Superior temporal gyrus (tissue), 1 donor: ENCODE results near the gene COL27A1.

Experiments
- DNase-seq: peaks from one replicate; pipeline ENCODE4 v3.0.0-alpha.2; 2016; ENCODE audit errors: extremely low spot score

Gene COL27A1

DNA sequence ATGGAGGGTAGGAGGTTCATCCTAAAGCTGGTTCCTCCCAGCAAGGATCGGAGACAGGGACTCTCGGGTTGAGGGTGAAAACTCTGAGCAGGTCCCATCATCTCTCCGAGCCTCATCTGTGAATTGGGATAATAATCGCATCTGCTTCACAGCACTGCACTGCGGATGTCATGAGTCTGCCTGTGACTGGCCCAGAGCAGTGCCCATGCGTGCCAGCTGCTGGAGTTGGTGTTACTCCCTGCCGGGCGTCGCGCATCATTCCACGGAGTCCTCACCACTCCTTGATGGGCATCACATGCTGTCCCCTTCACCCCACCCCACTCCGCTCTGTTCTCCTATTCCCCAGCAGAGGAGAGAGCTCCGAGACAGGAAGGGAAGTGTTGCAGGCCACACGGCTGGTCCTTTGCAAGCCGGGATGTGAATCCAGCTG, 132.4 kb downstream of the COL27A1 start:
- no peak for DNase-seq

DNA sequence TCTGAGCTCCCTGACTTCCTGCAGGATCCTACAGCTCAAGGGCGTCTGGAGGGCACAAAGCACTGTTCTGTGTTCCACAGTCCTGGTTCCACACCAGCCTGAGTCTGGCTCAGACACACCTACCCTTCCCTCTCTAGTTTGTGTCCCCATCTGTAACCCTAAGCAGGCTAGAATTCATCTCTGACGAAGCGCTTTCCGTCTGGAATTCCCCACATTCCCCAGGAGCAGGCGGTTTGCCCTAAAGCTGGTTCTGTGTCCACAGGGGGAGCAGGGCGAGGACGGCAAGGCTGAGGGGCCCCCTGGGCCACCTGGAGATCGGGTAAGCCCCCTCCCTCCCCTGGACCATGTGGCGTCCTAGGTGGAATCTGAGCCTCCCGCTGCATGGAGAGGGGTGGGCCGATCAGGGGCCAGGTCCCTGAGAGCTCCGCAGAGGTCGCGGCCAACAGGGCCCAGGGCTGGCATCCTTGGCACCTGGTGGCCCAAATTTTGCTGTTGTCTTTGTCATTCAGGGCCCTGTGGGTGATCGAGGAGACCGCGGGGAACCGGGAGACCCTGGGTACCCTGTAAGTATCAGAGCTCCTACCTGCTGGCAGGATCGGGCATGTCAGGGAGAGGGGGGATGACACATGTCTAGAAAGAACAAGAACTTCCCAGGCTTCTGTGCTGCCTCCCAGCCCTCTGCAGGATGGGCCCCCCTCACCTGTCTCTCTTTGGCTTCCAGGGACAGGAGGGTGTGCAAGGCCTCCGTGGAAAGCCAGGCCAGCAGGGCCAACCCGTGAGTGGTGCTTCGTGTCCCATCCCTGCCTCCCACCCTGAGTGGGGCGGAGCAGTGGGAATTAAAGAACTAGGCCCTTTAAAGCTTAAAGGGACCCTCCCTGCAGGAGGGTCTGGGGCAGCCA, 133.1 kb downstream of the COL27A1 start:
- DNase-seq = no peak

DNA sequence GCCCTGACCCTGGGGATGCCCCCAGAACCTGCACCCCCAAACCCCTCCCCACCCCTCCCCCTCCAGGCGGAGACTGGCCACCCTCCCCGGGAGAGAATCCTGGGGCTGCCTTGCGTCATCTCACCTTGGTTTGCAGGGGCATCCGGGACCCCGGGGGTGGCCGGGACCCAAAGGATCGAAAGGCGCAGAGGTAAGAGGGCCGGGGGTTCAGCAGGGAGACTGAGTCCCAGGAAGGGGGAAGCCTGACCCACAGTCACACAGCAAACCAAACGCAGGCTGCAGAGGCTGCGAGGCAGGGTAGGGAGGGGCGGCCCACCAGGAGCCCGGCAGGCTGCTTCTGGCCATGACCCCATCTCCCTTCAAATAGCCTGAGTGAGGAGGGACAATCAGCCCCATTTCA, 133.8 kb downstream of the COL27A1 start:
- DNase-seq = no peak

DNA sequence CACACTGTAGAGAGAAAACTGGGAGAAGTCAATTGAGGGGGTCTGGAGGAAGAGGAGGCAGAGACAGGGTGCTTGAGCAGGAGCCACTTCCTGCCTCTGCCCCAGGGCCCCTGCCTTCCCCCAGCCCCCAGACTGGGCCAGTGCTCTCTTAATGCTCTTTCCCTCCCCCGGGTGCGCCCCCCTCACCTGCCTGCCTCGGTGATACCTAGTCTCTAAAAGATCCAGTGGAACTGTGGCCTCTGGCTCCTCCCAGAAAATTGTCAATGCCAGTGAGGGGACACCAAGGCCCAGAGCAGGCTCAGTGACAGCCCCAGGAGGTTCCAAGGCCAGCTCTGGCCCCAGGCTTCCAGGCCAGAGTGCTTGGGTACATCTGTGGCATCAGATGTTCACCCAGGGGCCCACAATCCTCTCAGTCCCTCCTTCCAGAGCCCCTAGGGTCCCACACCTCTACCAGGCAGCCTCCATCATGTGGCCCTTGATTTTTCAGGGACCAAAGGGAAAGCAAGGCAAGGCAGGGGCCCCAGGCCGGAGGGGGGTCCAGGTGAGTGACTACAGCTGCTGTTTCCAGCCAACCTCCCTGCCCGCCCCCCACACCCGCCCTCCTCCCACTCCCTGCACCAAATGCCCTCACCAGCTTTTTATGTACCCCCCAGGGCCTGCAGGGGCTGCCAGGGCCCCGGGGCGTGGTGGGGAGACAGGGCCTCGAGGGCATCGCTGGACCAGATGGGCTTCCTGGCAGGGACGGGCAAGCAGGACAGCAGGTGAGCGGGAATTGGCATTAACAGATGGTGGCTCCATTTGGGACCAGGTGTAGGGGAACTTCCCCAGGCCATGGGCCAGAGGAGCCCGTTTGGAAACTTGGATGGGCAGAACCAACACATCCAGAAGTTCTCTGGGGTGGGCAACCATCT, 134.5 kb downstream of the COL27A1 start:
- no peak for DNase-seq

DNA sequence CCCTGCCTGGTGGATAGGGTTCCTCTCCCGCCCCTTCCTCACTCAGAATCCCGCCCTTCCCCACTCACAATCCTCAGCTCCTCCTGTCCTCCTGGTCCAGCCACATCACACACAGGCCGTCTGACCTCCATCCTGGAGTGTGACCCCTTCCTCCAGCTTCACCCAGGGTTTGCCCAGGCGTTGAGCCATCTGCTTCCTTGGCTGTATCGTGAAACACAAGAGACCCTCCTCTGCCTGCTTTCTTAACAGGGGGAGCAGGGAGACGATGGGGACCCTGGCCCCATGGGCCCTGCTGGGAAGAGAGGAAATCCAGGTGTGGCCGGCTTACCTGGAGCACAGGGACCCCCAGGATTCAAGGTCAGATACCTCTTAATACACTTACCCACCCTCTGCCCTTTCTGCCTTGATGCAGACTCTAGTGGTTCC, 135.2 kb downstream of the COL27A1 start:
- DNase-seq = no peak

DNA sequence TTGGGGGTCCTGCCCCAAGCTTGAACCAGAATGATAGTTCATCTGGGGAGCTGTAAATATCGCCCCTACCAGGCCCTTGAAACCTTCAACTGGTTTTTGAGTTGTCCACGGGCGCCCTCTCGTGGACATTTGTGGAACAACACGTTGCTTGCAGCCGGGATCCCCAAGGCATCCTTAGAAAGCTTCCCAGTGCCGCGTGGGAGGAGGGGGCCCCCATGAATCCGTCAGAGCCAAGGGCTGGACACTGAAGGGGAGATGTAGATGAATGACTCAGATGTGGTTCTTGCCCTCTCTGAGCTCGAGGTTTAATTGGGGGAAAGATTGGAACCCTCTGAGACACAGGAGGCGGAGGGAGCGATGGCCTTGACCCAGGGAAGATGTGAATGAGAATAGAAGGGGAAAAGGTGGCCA, 135.7 kb downstream of the COL27A1 start:
- DNase-seq = peak; percentile 91

DNA sequence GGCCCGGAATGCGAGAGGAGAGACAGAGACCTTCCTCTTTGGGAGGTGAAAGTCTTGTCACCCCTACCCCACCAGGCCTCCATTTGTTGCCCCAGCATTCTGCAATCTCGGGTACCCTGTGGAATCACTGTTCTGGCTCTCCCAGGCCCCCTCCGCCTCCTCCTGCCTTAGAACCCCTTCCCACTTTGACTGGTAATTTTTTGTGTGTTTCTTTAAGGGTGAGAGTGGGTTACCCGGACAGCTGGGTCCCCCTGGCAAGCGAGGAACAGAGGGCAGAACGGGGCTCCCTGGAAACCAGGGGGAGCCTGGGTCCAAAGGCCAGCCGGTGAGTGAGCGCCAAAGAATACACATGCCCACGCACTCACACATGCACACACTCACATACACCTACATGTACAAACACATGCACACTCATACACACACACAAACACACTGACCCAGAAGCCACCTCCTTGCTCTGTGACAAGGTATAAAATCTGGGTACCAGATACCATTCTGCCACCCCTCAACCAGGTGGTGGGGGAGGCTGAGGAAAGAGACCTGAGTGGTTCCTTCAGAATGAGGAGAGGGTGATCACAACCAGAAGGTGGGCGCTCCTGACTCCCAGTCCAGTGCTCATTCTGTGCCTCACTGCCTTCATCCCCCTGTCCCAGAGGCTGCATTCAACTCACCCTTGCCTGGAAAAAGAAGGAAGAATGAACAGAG, 136.7 kb downstream of the COL27A1 start:
- no peak for DNase-seq

DNA sequence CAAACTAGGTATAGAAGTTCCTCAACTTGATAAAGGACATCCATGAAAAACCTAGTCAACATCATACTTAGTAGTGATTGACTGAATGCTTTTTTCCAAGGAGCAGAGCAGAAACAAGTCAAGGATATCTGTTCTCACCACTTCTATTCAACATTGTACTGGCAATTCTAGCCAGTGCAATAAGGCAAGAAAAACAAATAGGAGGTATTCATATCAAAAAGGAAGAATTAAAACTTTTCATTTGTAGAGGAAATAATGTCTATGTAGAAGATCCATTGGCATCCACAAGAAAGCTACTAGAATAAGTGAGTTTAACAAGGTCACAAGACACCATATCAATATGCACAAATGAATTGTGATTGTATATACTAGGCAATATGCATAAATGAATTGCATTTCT, 139.3 kb downstream of the COL27A1 start:
- no peak for DNase-seq

DNA sequence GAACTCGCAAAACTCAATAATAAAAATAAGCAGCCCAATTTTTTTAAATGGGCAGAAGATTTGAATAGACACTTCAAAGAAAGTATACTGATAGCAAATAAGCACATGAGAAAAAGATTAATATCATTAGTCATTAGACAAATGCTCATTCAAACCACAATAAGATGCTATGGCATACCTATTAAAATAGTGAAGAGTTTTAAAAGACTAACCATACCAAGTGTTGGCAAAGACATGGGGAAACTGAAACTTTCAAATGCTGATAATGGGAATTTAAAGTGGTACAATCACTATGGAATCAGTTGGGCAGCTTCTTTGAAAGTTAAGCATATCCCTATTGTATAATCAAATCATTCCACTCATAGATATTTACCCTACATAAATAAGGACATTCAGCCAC, 141.0 kb downstream of the COL27A1 start:
- DNase-seq = no peak

DNA sequence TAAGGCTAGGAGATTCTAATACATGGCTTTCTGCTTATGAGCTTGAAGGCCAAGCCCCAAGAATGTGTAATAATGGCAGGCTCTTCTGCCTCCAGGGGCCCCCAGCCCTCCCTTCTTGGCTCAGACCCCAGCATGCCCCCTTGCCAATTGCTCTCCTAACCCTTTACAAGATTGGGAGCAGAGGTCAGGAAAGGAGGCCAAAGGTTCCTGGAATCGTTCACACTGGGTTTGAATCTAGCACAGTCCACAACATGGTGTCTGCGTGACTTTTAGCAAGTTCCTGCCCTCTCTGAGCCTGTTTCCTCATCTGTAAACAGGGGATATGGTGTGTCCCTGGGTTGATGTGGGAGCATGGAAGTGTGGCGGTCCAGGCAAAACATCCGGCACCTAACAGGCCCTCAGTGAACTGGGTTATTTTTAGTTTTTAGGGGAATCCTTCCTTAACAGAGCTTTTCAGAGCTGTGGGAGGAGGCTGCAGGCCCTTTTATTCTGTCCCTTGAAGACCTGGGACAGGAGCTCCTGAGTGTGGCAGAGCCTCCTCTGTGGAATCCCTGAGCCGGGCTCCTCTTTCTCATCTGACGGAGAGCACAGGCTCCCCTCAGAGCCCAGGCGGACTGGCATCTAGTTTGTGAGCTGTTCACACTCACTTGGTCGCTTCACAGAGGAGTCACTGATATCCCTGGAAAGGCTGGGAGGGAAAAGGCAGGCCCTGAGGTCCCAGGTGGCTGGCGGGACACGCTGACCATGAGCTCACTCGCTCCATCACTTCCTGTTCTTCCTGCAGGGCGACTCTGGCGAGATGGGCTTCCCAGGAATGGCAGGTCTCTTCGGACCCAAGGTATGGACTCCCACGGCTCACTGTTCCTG, 144.2 kb downstream of the COL27A1 start:
- no peak for DNase-seq

DNA sequence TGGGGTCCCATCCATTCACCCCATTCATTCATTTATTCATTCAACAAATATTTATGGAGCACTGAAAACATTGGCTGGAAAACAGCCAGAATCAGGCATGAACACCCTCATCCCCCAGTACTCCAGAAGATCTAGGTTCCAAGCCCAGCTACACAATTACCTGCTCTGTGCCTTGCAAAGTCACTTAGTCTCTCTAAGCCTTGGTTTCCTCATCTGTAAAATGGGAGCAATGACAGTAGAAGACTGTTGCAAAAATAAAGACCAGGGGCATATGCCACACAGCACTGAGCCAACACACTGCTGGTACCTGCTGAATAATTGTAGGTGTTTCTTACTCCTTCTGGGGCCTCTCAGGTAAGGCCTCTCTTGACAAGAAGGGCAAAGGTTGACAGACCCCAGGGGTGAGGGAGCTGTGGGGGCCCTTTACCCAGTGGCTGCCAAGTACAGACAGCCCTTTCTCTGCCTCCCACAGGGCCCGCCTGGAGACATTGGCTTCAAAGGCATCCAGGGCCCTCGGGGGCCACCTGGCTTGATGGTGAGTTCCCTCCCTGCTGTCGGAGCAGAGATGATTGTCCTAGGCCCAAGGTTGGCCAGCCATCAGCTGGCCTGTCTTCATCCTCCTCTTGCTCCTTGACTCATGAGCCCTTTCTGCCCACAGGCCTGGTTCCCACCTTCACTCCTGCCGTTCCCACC, 145.0 kb downstream of the COL27A1 start:
- DNase-seq = no peak

DNA sequence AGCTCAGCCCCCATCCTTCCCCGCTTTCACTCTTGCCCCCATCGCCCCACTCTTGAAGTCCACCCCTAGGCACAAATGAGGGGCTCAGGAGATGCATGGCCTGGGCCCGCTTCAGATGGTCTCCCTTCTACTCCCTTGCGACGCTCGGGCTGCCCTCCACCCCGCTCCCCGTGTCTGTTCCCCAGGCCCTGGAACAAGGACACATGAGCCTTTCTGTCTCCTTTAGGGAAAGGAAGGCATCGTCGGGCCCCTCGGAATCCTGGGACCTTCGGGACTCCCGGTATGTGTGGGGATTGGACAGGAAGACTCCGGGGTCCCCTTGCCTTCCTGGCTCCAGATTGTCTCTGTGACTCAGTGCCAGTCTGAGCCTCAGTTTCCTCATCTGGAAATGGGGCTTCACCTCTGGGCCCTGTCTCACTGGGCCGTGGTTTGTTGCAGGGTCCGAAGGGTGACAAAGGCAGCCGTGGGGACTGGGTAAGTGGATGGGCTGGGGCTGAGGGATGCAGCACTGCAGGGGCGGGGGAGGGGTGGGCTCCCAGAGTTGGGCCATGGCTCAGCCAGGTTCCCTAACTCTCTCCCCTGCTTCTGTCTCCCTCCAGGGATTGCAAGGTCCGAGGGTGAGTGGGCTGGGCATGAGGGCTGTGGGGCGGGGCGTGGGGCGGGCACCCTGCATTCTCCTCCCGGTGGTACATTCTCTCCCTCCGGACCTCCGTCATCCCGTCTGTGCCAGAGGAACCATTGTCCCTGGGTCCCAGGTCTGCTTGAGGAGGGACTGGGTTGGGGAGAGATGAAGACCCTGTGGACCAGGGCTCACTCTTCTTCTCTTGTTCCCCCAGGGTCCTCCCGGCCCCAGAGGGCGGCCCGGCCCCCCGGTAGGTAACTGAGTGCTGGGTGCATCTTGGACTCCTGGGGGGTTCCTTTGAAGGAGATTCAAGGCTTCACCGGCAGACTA, 145.8 kb downstream of the COL27A1 start:
- no peak for DNase-seq

DNA sequence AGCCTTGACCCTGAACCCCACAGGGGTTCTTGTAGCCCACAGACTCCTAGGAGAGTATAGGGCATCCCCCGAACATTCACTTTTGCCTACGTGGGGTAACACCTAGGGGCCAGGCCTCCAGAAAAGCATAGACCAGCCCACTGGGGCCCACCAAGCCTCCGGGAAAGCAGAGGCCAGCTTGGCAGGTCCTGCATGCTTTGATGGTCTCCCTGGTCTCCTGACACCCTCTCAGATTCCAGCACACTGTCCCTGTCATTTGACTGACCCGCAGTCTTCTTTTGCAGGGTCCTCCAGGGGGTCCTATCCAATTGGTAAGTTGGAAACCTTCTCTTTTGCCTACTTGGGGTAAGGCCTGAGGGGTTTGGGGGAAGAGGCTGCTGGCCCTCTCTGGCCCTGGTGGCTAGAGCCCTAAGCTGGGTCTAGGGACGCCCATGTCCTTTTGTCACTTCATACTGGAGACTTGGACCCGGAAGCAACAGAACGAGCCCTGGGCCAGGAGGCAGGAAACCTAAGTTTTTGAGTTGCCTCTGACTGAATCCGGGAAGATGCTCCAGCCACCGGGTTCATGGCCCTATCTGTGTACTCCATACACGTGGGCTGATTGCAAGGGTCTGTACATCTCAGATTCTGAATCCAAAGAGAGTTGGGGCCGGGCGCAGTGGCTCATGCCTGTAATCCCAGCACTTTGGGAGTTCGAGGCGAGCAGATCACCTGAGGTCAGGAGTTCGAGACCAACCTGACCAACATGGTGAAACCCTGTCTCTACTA, 146.6 kb downstream of the COL27A1 start:
- DNase-seq = no peak

DNA sequence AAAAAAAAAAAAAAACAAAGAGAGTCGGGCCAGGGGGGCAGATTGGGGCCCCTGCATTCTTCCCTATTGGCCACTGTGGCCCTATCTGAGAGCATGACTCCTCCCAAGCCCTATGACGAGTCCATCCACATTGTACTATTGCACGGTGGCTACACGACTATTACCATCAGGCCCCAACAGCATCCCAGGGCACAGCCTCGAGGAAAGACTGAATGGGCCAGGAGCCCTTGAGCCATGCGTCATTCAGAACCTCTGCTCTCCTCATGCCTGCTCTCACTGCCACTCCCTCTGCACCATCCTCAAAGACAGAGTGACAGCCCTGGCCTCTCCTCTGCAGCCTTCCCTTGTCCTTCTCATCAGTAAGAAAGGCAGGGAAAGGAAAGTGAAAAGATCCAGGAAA, 147.4 kb downstream of the COL27A1 start:
- no peak for DNase-seq

DNA sequence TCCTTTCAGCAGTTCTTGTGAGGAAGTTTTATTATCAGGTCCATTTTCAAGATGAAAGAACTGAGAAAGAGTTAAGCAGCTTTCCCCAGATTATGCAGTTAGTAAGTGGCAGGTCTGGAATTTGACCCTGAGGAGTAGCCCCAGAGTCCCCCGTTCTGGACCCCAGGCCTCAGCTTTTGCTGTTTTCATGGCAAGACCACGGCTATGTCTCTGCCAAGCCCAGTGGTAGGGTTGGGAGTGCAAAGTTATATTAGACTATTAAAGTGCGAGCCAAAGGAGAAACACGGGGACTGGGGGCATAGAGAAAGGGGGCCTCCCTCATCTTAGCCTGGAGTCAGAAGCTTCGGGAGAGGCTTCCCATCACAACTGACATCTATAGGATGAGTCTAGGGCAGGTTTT, 148.2 kb downstream of the COL27A1 start:
- DNase-seq = no peak

DNA sequence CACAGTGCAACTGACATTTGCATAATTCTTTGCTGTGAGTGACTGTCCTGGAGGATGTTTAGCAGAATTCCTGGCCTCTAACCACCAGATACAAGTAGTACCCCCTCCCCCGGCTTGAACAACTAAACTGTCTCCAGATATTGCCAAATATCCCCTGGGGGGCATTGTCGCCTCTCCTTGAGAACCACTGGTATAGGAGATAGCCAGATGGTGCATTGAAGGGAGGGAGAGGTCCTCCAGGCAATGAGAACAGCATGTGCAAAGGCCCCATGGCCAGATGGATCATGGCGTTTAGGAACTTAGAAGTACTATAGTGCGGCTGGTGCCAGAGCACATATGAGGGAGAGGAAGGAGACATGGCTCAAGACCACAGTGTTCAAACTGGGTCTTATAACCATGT, 148.6 kb downstream of the COL27A1 start:
- DNase-seq = no peak

DNA sequence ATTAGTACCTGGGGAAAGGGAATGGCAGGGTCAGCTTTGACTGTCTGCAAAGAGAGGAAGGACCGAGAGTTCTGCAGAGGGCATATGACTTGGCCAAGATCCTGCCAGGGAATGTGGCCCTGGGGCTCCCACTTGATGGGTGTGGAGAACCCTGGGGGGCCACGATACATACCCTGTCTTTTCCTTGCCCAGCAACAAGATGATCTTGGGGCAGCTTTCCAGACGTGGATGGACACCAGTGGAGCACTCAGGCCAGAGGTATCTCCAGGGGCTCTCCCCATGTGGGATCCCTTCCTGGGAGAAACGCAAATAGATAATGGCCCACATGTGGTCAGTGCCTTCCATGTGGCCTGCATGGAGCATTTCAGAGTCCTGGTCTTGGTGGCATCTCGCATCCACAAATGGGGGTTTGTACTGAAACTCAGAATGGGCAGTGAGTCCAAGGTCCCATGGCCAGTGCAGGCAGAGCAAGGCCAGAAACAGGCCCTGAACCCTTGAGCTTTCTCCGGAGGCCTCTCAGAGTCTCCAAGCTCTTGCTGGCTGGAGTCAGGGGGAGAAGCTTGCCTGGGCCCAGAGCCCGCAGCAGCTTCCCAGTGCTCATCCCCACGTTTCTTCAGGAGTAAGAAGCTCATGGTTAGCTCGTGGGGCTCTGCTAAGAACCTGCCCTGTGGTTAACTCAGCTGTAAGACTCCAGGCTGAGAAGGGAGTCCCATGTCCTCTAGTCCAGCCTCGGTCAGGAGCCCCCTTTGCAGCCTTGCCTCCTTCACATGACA, 149.3 kb downstream of the COL27A1 start:
- no peak for DNase-seq

DNA sequence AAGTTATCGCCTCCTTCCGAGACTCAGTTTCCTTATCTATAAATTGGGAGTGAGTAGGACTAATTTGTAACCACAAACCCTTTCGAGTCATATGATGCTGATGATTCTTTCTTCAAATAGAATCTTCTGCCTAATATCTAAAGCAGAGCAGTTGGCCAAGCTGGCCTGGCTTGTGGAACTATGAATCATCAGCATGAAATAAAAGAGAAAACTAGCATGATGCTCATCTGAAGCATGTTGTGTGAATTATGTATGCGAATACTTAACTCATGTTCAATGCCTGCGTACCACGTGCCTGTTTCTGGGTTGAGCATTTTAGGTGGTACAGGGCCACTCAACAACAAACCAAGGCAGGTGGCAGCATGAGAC, 152.5 kb downstream of the COL27A1 start:
- DNase-seq = no peak
